ENCODE measurements around the gene TSFM. TPM values are rescaled to one million over a fixed set of nuclear protein-coding genes. Genes with fewer than 3 reads are reported as not detected.
A peak's percentile ranks its signal among the peaks of the same experiment; 100 is the strongest.

Gene TSFM
- polyA plus RNA-seq, 1 experiment = 15.1 TPM

DNA sequence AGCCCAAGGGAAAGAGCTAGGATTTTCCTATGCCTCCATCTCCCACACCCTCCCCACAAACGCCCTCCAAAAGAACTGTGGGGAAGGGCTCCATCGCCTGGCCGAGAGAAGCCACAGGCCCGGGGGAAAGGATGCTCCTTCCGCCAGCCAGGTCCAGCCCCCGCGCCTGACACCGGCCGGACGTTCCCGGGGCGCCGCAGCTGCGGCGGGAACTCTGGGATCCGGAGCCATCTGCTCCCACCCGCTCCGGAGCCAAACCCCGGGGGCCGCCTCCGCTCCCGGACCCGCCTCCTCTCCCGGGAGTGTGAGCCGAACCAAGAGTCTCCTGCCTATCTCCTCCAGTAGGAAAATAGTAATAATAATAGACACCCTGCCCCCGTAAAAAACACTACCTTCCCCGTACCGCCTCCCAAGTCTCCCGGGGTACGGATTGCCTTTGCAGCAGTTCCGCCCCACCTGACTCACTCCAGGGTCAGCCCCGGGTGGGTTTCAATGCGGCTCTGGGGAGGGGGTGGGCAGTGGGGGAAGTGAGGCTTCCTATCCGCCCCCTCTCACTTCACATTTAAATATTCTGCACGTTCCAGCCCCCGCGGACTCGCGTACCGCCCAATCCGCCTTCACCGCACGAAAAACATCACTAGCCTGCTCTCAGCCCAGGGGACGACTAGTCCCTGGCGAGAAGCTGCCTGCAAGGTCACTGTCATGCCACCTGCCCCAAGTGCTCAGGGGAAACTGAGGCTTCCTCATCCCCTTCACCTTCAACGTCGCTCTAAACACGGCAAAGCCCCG lies 46.4 kb upstream of the TSFM start:
- CTCF ChIA-PET = interaction anchor here (1.0 to 4.4 kb wide), 9 partner anchors 9 to 277 kb away, joined by 3 to 58 read pairs (median 3); partner anchors contain the start of genes GLI1 and TSPAN31
- H3K27me3 ChIP-seq (ENCODE audit: control insufficient read depth, insufficient read depth, low read length) = peaks cover 49% of the 10 kb centered on the region
- POLR2A ChIA-PET = interaction anchor here (0.6 kb wide), 1 partner anchor 109 kb away, joined by 4 read pairs; no protein-coding TSS in a partner anchor
- DNase-seq (ENCODE audit: low read depth) = no peak
- TF ChIP-seq, protein P1, sequence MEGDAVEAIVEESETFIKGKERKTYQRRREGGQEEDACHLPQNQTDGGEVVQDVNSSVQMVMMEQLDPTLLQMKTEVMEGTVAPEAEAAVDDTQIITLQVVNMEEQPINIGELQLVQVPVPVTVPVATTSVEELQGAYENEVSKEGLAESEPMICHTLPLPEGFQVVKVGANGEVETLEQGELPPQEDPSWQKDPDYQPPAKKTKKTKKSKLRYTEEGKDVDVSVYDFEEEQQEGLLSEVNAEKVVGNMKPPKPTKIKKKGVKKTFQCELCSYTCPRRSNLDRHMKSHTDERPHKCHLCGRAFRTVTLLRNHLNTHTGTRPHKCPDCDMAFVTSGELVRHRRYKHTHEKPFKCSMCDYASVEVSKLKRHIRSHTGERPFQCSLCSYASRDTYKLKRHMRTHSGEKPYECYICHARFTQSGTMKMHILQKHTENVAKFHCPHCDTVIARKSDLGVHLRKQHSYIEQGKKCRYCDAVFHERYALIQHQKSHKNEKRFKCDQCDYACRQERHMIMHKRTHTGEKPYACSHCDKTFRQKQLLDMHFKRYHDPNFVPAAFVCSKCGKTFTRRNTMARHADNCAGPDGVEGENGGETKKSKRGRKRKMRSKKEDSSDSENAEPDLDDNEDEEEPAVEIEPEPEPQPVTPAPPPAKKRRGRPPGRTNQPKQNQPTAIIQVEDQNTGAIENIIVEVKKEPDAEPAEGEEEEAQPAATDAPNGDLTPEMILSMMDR (IDR thresholded peaks at IDR 0.05; ENCODE audit: insufficient read depth, low read depth, low read length) = peak; percentile 56
- H3K4me3 ChIP-seq (ENCODE audit: low read depth, low read length) = peak overlapping the region; percentile 22; the same call in 1 of the 2 replicates
- H3K36me3 ChIP-seq (ENCODE audit: control insufficient read depth, insufficient read depth, low read length) = no peaks in the 10 kb centered on the region

DNA sequence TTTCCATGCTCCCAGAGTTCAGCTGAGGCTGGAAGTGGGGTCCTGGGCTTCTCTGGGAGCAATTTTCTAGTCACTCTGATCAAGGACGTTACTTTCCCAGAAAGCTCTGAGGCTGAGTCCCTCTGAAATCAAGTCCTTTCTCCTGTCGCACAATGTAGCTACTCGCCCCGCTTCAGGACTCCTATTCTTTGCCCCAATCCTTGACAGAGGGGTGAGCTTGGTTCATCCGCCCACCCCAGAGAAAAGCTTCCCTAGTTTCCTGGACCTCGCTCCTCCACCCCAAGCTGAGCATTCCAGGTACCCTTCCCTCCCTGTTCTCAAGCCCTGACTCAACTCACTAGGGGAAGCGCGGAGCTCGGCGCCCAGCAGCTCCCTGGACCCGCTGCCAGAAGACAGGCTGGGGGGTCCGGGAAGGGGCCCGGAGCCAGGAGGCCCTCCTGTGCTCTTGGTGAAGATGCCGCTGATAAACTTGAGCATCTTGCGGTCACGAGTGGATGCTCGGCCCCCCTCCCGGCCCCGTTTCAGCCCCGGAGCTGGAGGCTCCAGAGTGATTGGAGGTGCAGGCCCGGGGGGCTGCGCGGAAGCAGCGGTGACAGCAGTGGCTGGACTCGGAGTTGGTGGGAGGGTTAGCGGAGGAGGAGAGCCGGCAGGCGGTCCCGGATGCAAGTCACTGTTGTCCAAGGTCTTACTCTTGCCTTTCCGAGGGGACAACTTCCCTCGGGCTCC lies 45.7 kb upstream of the TSFM start:
- ChIA-PET CTCF (interaction anchor here (0.7 to 4.4 kb wide), 8 partner anchors 8 to 278 kb away, joined by 3 to 58 read pairs (median 3); partner anchors contain the start of genes CDK4, CYP27B1, GLI1 and TSPAN31), POLR2A (interaction anchor here (0.6 kb wide), 1 partner anchor 108 kb away, joined by 4 read pairs; no protein-coding TSS in a partner anchor)

DNA sequence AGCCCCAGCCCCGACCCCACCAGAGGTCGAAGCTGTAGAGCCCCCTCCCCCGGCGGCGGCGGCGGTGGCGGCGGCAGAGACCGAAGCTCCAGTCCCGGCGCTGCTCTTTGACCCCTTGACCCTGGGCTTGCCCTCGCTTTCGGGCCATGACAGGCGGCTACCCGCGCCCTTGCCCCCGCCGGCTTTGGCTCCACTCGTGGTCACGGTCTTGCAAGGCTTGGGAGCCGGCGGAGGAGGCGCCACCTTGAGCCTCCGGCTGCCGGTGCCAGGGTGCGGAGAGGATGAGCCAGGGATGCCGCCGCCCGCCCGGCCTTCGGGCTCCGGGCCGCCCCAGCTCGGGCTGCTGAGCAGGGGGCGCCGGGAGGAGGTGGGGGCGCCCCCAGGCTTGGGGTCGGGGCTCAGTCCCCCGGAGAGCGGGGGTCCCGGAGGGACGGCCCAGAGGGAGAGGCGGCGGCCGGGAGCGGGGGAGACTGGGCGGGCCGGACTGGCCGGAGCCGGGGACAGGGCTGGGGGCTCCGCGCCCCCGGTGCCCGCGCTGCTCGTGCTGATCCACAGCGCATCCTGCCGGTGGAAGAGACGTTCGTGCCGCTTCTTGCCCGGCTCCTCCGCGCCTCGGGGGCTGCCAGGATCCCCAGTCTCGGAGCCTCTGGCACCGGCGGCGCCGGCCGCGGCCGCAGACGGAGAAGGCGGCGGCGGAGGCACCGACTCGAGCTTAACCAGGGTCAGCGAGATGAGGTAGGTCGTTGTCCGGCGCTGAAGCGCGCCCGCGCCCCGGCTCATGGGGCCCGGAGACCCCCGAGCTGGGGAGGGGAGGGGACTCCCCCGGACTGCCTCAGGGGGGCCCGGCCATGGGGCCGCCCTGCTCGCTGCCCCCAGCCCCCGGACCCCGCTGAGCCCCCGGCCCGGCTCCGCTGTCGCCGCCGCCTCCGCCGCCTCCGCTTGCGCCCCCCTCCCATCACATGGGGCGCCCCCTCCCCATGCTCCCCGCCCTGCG lies 44.8 kb upstream of the TSFM start:
- Histone ChIP-seq H3K36me3 (ENCODE audit: control insufficient read depth, insufficient read depth, low read length) (no peaks in the 10 kb centered on the region), H3K27me3 (ENCODE audit: control insufficient read depth, insufficient read depth, low read length) (peaks cover 55% of the 10 kb centered on the region), H3K4me3 (ENCODE audit: low read depth, low read length) (peak overlapping the region; percentile 22; the same call in 1 of the 2 replicates)
- ChIA-PET POLR2A (no interaction called here), CTCF (interaction anchor here (0.7 to 4.4 kb wide), 5 partner anchors 7 to 155 kb away, joined by 3 to 58 read pairs (median 3); partner anchors contain the start of genes CDK4 and TSPAN31)
- no peak for DNase-seq (ENCODE audit: low read depth)
- TF ChIP-seq, protein P1 (IDR thresholded peaks at IDR 0.05; ENCODE audit: insufficient read depth, low read depth, low read length) = peak; percentile 37; the same call in 1 of the 2 replicates

More for the DNA sequence above, 45.7 kb upstream of the TSFM start:
- Histone ChIP-seq H3K27me3 (ENCODE audit: control insufficient read depth, insufficient read depth, low read length) (peaks cover 53% of the 10 kb centered on the region), H3K4me3 (ENCODE audit: low read depth, low read length) (no peak overlapping the region), H3K36me3 (ENCODE audit: control insufficient read depth, insufficient read depth, low read length) (no peaks in the 10 kb centered on the region)
- TF ChIP-seq, protein P1 (IDR thresholded peaks at IDR 0.05; ENCODE audit: insufficient read depth, low read depth, low read length) = no peak
- no peak for DNase-seq (ENCODE audit: low read depth)

DNA sequence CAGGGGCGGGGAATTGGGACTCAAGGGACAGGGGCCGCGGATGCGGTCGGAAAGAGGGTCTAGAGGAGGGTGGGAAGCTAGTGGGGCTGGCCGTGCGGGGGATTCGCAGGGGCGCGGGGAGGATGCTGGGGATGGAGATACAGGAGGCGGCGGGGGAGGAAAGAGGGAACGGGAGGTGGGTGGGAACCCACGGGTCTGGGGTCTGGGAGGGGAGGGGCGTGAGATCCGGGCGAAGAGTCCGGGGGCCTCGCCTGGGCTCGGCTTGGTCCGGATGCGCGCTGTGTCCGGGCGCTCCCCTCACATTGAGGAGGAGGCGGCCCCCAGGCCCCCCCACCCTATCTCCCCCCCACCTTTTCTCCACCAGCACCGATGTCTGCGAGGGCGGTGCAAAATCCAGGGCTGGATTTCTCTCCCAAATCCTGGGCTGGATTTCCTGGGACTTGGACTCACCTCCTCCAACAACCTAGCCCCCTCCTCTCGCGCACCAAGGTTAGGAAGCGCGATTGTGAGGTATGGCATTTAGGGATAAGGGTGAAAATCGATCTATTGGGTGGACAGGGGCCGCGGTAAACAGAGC lies 43.8 kb upstream of the TSFM start, which contains the start of gene AGAP2:
Gene AGAP2, minus strand, starts transcription at position 82 of the 577 bp plus-strand sequence. CDS start 496 bp downstream, outside the sequence.
- peaks cover 55% of the 10 kb centered on the region for H3K27me3 ChIP-seq (ENCODE audit: control insufficient read depth, insufficient read depth, low read length)
- TF ChIP-seq, protein P1 (IDR thresholded peaks at IDR 0.05; ENCODE audit: insufficient read depth, low read depth, low read length) = no peak
- ChIA-PET CTCF (interaction anchor here (1.2 to 4.4 kb wide), 2 partner anchors 13 to 156 kb away, joined by 3 to 58 read pairs; no protein-coding TSS in a partner anchor), POLR2A (no interaction called here)
- peak within 1 kb of the TSS; percentile 22; the same call in 1 of the 2 replicates for H3K4me3 ChIP-seq (ENCODE audit: low read depth, low read length)
- no peaks in the 10 kb centered on the region for H3K36me3 ChIP-seq (ENCODE audit: control insufficient read depth, insufficient read depth, low read length)
- no peak for DNase-seq (ENCODE audit: low read depth)

All from BJ (cell line).